Liver (tissue), 9 donors: ENCODE measurements around the gene SLC25A21. TPM values are rescaled to one million over a fixed set of nuclear protein-coding genes. Genes with fewer than 3 reads are reported as not detected.

ENCODE experiments used
- DNase-seq: peaks from one replicate; pipeline ENCODE4 v3.0.0-alpha.2; 2017; ENCODE audit warnings: low spot score
- H3K27ac ChIP-seq, 2 donors: one replicate each; pipeline ENCODE4 v1.7.0; 2013; ENCODE audit warnings: inconsistent platforms in 2 of 2, low read length in 2 of 2, control low read depth in 1 of 2, low read depth in 1 of 2, mild to moderate bottlenecking in 1 of 2
- H3K27me3 ChIP-seq, 4 donors: one replicate each; pipeline versions ENCODE4 v1.6.1 to v1.7.0; 2013; ENCODE audit warnings: low read length in 3 of 4, inconsistent platforms in 1 of 4, mild to moderate bottlenecking in 1 of 4, moderate library complexity in 1 of 4; ENCODE audit not compliant: control insufficient read depth in 4 of 4, insufficient read depth in 4 of 4
- H3K36me3 ChIP-seq, 4 donors: one replicate each; pipeline versions ENCODE4 v1.6.1 to v1.7.0; 2013; ENCODE audit warnings: low read length in 3 of 4, mild to moderate bottlenecking in 3 of 4, low read depth in 1 of 4, moderate library complexity in 1 of 4; ENCODE audit not compliant: control insufficient read depth in 4 of 4, insufficient read depth in 3 of 4
- H3K4me1 ChIP-seq, 4 donors: one replicate each; pipeline versions ENCODE4 v1.6.1 to v1.7.0; 2013; ENCODE audit warnings: low read length in 3 of 4, mild to moderate bottlenecking in 3 of 4, moderate library complexity in 1 of 4; ENCODE audit not compliant: control insufficient read depth in 4 of 4, insufficient read depth in 4 of 4
- H3K4me3 ChIP-seq, 3 donors: one replicate each; pipeline versions ENCODE4 v1.6.1 to v1.7.0; 2013; ENCODE audit warnings: low read length in 3 of 3, control low read depth in 1 of 3, low read depth in 1 of 3, mild to moderate bottlenecking in 1 of 3
- H3K9ac ChIP-seq, 2 donors: one replicate each; pipeline ENCODE4 v1.7.0; 2013; ENCODE audit warnings: low read length in 2 of 2, mild to moderate bottlenecking in 2 of 2, moderate library complexity in 2 of 2, control low read depth in 1 of 2, low read depth in 1 of 2
- H3K9me3 ChIP-seq, 4 donors: one replicate each; pipeline versions ENCODE4 v1.6.1 to v1.7.0; 2013; ENCODE audit warnings: low read length in 3 of 4; ENCODE audit not compliant: control insufficient read depth in 4 of 4
- EGR1 ChIP-seq, 2 donors: IDR thresholded peaks; 2 replicates each; pipeline ENCODE4 v1.6.1; 2016 to 2018; ENCODE audit warnings: antibody characterized with exemption in 2 of 2, low read depth in 2 of 2
- FOXA2 ChIP-seq: IDR thresholded peaks from 2 replicates; pipeline ENCODE4 v1.6.1; 2016; ENCODE audit warnings: antibody characterized with exemption
- GABPA ChIP-seq, 2 donors: IDR thresholded peaks in 1 of 2; conservative IDR thresholded peaks in 1 of 2; 2 replicates each; pipeline ENCODE4 v1.6.1; 2016; ENCODE audit warnings: antibody characterized with exemption in 2 of 2, mild to moderate bottlenecking in 1 of 2, moderate library complexity in 1 of 2
- HNF4A ChIP-seq, 2 donors: conservative IDR thresholded peaks; 2 replicates each; pipeline ENCODE4 v1.6.1; 2016; ENCODE audit warnings: antibody characterized with exemption in 2 of 2, mild to moderate bottlenecking in 2 of 2
- HNF4G ChIP-seq: IDR thresholded peaks from 2 replicates; pipeline ENCODE4 v1.6.1; 2016; ENCODE audit warnings: antibody characterized with exemption
- NR2F2 ChIP-seq: IDR thresholded peaks from 2 replicates; pipeline ENCODE4 v1.6.1; 2016; ENCODE audit warnings: antibody characterized with exemption
- RAD21 ChIP-seq, 2 donors: IDR thresholded peaks; 2 replicates each; pipeline ENCODE4 v1.6.1; 2016; ENCODE audit warnings: antibody characterized with exemption in 2 of 2, mild to moderate bottlenecking in 2 of 2
- SP1 ChIP-seq: IDR thresholded peaks from 2 replicates; pipeline ENCODE4 v1.6.1; 2018; ENCODE audit warnings: antibody characterized with exemption, mild to moderate bottlenecking
- TAF1 ChIP-seq: conservative IDR thresholded peaks from 2 replicates; pipeline ENCODE4 v1.6.1; 2016; ENCODE audit warnings: antibody characterized with exemption, mild to moderate bottlenecking
- YY1 ChIP-seq: IDR thresholded peaks from 2 replicates; pipeline ENCODE4 v1.6.1; 2016; ENCODE audit warnings: antibody characterized with exemption, mild to moderate bottlenecking
- WGBS: extraction: QIAGEN DNeasy Blood & Tissue Kit; methylation state at CpG from one replicate; pipeline ENCODE4 v1.1.7; 2013; 5-methylcytosine and 5-hydroxymethylcytosine counted together
- polyA plus RNA-seq, 2 donors: library from polyadenylated mRNA; stranded (reverse) in 1 of 2; unstranded in 1 of 2; fragments of 200-250 nt in 1 of 2; fragments of >200 nt in 1 of 2; fragmentation: Nextera tagmentation in 1 of 2; extraction: Ambion mirVana in 1 of 2; gene quantifications; one replicate each; pipeline versions ENCODE4 v1.2.1 to v1.2.3, GENCODE V29; 2013 to 2015
- total RNA-seq, 2 donors: library from RNA; depleted of rRNA; stranded (reverse); fragments of >200 nt; gene quantifications; one replicate each; pipeline ENCODE4 v1.2.3, GENCODE V29; 2014
- TF ChIP-seq, protein P1 (sequence below): IDR thresholded peaks from 2 replicates; pipeline ENCODE4 v1.6.1; 2016; ENCODE audit warnings: antibody characterized with exemption
- TF ChIP-seq, protein P2 (sequence below): fragments of 150-350 bp; IDR thresholded peaks from 2 replicates; pipeline ENCODE4 v1.5.1; 2017; ENCODE audit warnings: improper control_type of control experiment, low read depth, low read length; ENCODE audit not compliant: missing input control
- TF ChIP-seq, protein P3 (sequence below): IDR thresholded peaks from 2 replicates; pipeline ENCODE4 v1.6.1; 2016; ENCODE audit warnings: antibody characterized with exemption
- TF ChIP-seq, protein P4 (sequence below): IDR thresholded peaks from 2 replicates; pipeline ENCODE4 v1.6.1; 2016; ENCODE audit warnings: antibody characterized with exemption
- TF ChIP-seq, protein P5 (sequence below): IDR thresholded peaks from 2 replicates; pipeline ENCODE4 v1.6.1; 2016; ENCODE audit warnings: antibody characterized with exemption, mild to moderate bottlenecking
- donor health status: healthy.
- donor health status: healthy.
- donor health status: healthy.
- donor health status: healthy.
- donor health status: healthy.

SLC25A21 gene
- total and polyA plus RNA-seq, 4 donors: 0.13 to 24.3 (median 0.23) TPM

DNA sequence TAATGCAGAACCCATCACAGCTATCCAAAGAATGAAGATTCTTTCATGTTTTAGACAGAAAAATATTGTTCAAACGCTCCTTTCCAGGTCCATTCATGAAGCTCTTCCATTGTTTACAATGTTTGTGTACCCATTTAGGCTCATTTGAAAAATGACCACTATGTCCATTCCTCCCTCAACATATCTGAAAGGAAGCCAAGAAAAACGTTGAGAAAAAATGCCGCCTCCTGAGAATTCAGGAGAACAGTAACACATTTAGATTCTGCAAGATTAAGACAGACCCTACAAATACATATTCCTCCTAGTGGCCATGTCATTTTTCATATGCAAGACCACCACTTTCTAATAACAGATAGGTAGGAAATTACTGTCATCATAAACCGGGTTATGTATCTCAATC lies 124.4 kb downstream of the SLC25A21 start:
- Histone ChIP-seq H3K9ac (no peak overlapping the region), H3K27ac (no peak overlapping the region), H3K4me3 (no peak overlapping the region), H3K27me3 (no peaks in the 10 kb centered on the region), H3K9me3 (no peaks in the 10 kb centered on the region), H3K36me3 (no peaks in the 10 kb centered on the region), H3K4me1 (no peaks in the 10 kb centered on the region)
- DNase-seq: no peak
- WGBS: 71% methylated on average over 4 of the region's 4 CpGs
- TF ChIP-seq TAF1: no peak
- TF ChIP-seq GABPA (IDR thresholded peaks at IDR 0.05 in 1 of 2, conservative IDR thresholded peaks at IDR 0.05 in 1 of 2): no peak
- no peak for TF ChIP-seq HNF4A (conservative IDR thresholded peaks at IDR 0.05)
- no peak for TF ChIP-seq NR2F2
- TF ChIP-seq, protein P1, sequence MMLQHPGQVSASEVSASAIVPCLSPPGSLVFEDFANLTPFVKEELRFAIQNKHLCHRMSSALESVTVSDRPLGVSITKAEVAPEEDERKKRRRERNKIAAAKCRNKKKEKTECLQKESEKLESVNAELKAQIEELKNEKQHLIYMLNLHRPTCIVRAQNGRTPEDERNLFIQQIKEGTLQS: no peak
- TF ChIP-seq YY1: no peak
- no peak for TF ChIP-seq RAD21 (IDR thresholded peaks at IDR 0.05)
- TF ChIP-seq, protein P2, sequence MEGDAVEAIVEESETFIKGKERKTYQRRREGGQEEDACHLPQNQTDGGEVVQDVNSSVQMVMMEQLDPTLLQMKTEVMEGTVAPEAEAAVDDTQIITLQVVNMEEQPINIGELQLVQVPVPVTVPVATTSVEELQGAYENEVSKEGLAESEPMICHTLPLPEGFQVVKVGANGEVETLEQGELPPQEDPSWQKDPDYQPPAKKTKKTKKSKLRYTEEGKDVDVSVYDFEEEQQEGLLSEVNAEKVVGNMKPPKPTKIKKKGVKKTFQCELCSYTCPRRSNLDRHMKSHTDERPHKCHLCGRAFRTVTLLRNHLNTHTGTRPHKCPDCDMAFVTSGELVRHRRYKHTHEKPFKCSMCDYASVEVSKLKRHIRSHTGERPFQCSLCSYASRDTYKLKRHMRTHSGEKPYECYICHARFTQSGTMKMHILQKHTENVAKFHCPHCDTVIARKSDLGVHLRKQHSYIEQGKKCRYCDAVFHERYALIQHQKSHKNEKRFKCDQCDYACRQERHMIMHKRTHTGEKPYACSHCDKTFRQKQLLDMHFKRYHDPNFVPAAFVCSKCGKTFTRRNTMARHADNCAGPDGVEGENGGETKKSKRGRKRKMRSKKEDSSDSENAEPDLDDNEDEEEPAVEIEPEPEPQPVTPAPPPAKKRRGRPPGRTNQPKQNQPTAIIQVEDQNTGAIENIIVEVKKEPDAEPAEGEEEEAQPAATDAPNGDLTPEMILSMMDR: no peak
- TF ChIP-seq, protein P3, sequence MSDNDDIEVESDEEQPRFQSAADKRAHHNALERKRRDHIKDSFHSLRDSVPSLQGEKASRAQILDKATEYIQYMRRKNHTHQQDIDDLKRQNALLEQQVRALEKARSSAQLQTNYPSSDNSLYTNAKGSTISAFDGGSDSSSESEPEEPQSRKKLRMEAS: no peak
- no peak for TF ChIP-seq HNF4G
- no peak for TF ChIP-seq FOXA2

DNA sequence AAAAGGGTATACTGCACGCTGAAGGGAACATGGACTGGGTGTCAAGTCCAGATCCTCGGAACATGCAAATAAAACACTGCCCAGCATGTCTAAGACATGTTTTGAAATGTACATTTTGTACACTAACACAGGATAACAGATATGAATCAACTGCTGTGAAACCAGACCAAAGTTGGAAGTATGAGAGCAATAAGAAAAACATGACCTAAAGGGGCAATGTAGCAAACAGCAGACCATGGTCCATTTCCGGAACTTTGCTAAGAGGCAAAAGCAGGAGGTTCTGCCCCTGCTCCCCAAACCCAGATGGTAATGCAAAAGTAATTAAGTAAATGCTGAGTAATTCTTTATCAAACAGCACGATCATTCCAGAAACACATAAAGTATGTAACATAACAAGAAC lies 125.2 kb downstream of the SLC25A21 start:
- H3K4me3 ChIP-seq: no peak overlapping the region
- DNase-seq: no peak
- H3K9me3 ChIP-seq: no peaks in the 10 kb centered on the region
- H3K36me3 ChIP-seq: no peaks in the 10 kb centered on the region
- H3K27me3 ChIP-seq: no peaks in the 10 kb centered on the region
- TF ChIP-seq YY1 (no peak), EGR1 (IDR thresholded peaks at IDR 0.05; ENCODE audit: low read depth in 2 of 2) (no peak), RAD21 (IDR thresholded peaks at IDR 0.05) (no peak), TAF1 (no peak), HNF4G (no peak), SP1 (no peak), GABPA (IDR thresholded peaks at IDR 0.05 in 1 of 2, conservative IDR thresholded peaks at IDR 0.05 in 1 of 2) (no peak)
- TF ChIP-seq, protein P4, sequence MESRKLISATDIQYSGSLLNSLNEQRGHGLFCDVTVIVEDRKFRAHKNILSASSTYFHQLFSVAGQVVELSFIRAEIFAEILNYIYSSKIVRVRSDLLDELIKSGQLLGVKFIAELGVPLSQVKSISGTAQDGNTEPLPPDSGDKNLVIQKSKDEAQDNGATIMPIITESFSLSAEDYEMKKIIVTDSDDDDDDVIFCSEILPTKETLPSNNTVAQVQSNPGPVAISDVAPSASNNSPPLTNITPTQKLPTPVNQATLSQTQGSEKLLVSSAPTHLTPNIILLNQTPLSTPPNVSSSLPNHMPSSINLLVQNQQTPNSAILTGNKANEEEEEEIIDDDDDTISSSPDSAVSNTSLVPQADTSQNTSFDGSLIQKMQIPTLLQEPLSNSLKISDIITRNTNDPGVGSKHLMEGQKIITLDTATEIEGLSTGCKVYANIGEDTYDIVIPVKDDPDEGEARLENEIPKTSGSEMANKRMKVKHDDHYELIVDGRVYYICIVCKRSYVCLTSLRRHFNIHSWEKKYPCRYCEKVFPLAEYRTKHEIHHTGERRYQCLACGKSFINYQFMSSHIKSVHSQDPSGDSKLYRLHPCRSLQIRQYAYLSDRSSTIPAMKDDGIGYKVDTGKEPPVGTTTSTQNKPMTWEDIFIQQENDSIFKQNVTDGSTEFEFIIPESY: no peak
- TF ChIP-seq, protein P5, sequence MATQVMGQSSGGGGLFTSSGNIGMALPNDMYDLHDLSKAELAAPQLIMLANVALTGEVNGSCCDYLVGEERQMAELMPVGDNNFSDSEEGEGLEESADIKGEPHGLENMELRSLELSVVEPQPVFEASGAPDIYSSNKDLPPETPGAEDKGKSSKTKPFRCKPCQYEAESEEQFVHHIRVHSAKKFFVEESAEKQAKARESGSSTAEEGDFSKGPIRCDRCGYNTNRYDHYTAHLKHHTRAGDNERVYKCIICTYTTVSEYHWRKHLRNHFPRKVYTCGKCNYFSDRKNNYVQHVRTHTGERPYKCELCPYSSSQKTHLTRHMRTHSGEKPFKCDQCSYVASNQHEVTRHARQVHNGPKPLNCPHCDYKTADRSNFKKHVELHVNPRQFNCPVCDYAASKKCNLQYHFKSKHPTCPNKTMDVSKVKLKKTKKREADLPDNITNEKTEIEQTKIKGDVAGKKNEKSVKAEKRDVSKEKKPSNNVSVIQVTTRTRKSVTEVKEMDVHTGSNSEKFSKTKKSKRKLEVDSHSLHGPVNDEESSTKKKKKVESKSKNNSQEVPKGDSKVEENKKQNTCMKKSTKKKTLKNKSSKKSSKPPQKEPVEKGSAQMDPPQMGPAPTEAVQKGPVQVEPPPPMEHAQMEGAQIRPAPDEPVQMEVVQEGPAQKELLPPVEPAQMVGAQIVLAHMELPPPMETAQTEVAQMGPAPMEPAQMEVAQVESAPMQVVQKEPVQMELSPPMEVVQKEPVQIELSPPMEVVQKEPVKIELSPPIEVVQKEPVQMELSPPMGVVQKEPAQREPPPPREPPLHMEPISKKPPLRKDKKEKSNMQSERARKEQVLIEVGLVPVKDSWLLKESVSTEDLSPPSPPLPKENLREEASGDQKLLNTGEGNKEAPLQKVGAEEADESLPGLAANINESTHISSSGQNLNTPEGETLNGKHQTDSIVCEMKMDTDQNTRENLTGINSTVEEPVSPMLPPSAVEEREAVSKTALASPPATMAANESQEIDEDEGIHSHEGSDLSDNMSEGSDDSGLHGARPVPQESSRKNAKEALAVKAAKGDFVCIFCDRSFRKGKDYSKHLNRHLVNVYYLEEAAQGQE: no peak
- no peak overlapping the region for H3K9ac ChIP-seq
- 92% methylated on average over 4 of the region's 4 CpGs for WGBS
- H3K27ac ChIP-seq: no peak overlapping the region
- H3K4me1 ChIP-seq: no peaks in the 10 kb centered on the region
